OCI-LY1 (cell line): Measurements from ENCODE around the gene MCOLN1.

Experiments
- H2AFZ ChIP-seq: fragments of 200-600 bp; sonication (generic), shearing (Covaris generic); 2 replicates; pipeline ENCODE4 v1.6.0; 2014; ENCODE audit warnings: antibody characterized with exemption, mild to moderate bottlenecking, low read length
- H3F3A ChIP-seq: fragments of 200-600 bp; sonication (generic), shearing (Covaris generic); 2 replicates; pipeline ENCODE4 v1.6.0; 2014; ENCODE audit warnings: mild to moderate bottlenecking, antibody characterized with exemption, low read length, moderate library complexity; ENCODE audit not compliant: insufficient read depth
- H3K27ac ChIP-seq: fragments of 200-600 bp; sonication (generic); 2 replicates; pipeline ENCODE4 v1.5.1; 2014; ENCODE audit warnings: low read length, mixed run types, mild to moderate bottlenecking, low read depth; ENCODE audit not compliant: poor library complexity, severe bottlenecking
- H3K27me3 ChIP-seq: fragments of 200-600 bp; sonication (generic); 2 replicates; pipeline ENCODE4 v1.6.0; 2014; ENCODE audit warnings: antibody characterized with exemption, mild to moderate bottlenecking, low read length, moderate library complexity; ENCODE audit not compliant: insufficient read depth
- H3K36me3 ChIP-seq: fragments of 200-600 bp; sonication (generic); 2 replicates; pipeline ENCODE4 v1.6.1; 2014; ENCODE audit warnings: mild to moderate bottlenecking, antibody characterized with exemption, low read length, moderate library complexity, mixed read lengths; ENCODE audit not compliant: insufficient read depth
- H3K4me1 ChIP-seq: fragments of 200-600 bp; sonication (generic); 2 replicates; pipeline ENCODE4 v1.5.1; 2014; ENCODE audit warnings: mild to moderate bottlenecking, low read length, moderate library complexity; ENCODE audit not compliant: insufficient read depth, severe bottlenecking
- H3K4me2 ChIP-seq: fragments of 200-600 bp; sonication (generic), shearing (Covaris generic); 2 replicates; pipeline ENCODE4 v1.6.1; 2014; ENCODE audit warnings: low read length
- H3K4me3 ChIP-seq: fragments of 200-600 bp; sonication (generic); 2 replicates; pipeline ENCODE4 v1.5.1; 2014; ENCODE audit warnings: low read length, low read depth, mild to moderate bottlenecking, mixed read lengths; ENCODE audit not compliant: poor library complexity, severe bottlenecking
- H3K79me2 ChIP-seq: fragments of 200-600 bp; shearing (Covaris generic); 2 replicates; pipeline ENCODE4 v1.6.1; 2016; ENCODE audit warnings: mixed run types, low read length, mixed read lengths; ENCODE audit not compliant: insufficient read depth
- H3K9ac ChIP-seq: fragments of 200-600 bp; sonication (generic), shearing (Covaris generic); 2 replicates; pipeline ENCODE4 v1.6.1; 2014; ENCODE audit warnings: mild to moderate bottlenecking, low read length, mixed read lengths
- H3K9me2 ChIP-seq: fragments of 200-600 bp; sonication (generic), shearing (Covaris generic); 2 replicates; pipeline ENCODE4 v1.6.1; 2014; ENCODE audit warnings: low read depth, mild to moderate bottlenecking, low read length, mixed read lengths
- H3K9me3 ChIP-seq: fragments of 200-600 bp; shearing (Covaris generic); 2 replicates; pipeline ENCODE4 v1.6.1; 2014; ENCODE audit warnings: low read length, mixed read lengths
- H4K20me1 ChIP-seq: fragments of 200-600 bp; sonication (generic), shearing (Covaris generic); 2 replicates; pipeline ENCODE4 v1.6.0; 2016; ENCODE audit warnings: mild to moderate bottlenecking, low read length; ENCODE audit not compliant: insufficient read depth
- EZH2 ChIP-seq: fragments of 200-600 bp; sonication (generic), shearing (Covaris generic); IDR thresholded peaks from 2 replicates; pipeline ENCODE4 v1.8.0; 2017; ENCODE audit warnings: borderline replicate concordance, mixed run types, mild to moderate bottlenecking, antibody characterized with exemption, low read length, moderate library complexity, mixed read lengths
- TF ChIP-seq, protein P1 (sequence below): fragments of 200-600 bp; sonication (generic), shearing (Covaris generic); IDR thresholded peaks from 2 replicates; pipeline ENCODE4 v1.5.1; 2017; ENCODE audit warnings: mild to moderate bottlenecking, antibody characterized with exemption, low read length, moderate library complexity, mixed read lengths

Gene MCOLN1

DNA sequence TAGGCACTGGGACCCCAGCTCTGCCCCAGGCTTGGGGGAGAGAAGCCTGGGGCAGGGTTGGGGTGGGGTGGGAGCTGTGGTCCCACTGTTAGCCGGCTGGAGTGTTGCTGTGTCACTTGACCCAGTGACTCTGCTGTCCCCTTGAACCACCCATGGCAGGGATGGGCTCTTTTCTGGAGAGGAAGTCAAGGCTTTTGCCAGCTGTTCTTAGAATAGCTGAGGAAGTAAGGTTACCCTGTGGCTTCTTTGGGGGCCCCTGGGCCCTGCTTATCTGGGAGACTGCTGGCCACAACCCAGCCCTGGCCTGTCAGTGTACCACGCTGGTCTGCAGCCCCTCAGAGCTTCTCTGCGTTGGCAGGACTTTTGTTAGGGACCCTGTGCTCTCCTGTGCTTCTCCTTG, 22.2 kb downstream of the MCOLN1 start:
- Histone ChIP-seq H3K27ac (no peak overlapping the region), H3K36me3 (peaks cover 39% of the 10 kb centered on the region; the same call in 1 of the 2 replicates), H3K9me3 (no peaks in the 10 kb centered on the region), H4K20me1 (no peaks in the 10 kb centered on the region), H3K9me2 (no peaks in the 10 kb centered on the region), H3K4me2 (no peak overlapping the region), H3K27me3 (no peaks in the 10 kb centered on the region), H2AFZ (no peak overlapping the region), H3K4me3 (no peak overlapping the region), H3F3A (no peaks in the 10 kb centered on the region), H3K79me2 (no peaks in the 10 kb centered on the region), H3K9ac (no peak overlapping the region), H3K4me1 (no peaks in the 10 kb centered on the region)
- no peak for TF ChIP-seq EZH2
- TF ChIP-seq, protein P1, sequence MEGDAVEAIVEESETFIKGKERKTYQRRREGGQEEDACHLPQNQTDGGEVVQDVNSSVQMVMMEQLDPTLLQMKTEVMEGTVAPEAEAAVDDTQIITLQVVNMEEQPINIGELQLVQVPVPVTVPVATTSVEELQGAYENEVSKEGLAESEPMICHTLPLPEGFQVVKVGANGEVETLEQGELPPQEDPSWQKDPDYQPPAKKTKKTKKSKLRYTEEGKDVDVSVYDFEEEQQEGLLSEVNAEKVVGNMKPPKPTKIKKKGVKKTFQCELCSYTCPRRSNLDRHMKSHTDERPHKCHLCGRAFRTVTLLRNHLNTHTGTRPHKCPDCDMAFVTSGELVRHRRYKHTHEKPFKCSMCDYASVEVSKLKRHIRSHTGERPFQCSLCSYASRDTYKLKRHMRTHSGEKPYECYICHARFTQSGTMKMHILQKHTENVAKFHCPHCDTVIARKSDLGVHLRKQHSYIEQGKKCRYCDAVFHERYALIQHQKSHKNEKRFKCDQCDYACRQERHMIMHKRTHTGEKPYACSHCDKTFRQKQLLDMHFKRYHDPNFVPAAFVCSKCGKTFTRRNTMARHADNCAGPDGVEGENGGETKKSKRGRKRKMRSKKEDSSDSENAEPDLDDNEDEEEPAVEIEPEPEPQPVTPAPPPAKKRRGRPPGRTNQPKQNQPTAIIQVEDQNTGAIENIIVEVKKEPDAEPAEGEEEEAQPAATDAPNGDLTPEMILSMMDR: no peak

DNA sequence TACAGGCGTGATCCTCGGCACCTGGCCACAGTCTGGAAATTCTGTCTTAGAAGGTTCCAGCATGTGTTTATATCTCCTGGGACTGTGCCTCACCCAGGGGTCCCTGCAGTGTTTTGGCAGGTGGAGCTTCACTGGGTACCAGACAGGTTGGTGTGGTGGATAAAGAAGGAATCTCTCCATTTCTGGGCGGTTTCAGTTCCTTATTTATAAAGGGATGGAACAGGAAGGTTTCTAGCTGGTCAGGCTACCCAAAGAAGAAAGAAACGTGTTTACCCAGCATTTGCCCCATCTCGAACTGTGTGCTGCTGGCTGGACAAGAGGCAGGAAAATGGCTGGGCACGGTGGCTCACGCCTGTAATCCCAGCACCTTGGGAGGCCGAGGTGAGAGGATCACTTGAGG, 22.9 kb downstream of the MCOLN1 start:
- Histone ChIP-seq H3K4me2 (no peak overlapping the region), H3K27ac (no peak overlapping the region), H3K79me2 (no peaks in the 10 kb centered on the region), H3K9me3 (no peaks in the 10 kb centered on the region), H3K36me3 (peaks cover 44% of the 10 kb centered on the region), H4K20me1 (no peaks in the 10 kb centered on the region), H3K9me2 (no peaks in the 10 kb centered on the region), H2AFZ (no peak overlapping the region), H3K9ac (no peak overlapping the region), H3F3A (no peaks in the 10 kb centered on the region), H3K4me1 (no peaks in the 10 kb centered on the region), H3K4me3 (no peak overlapping the region), H3K27me3 (no peaks in the 10 kb centered on the region)
- TF ChIP-seq, protein P1: no peak
- no peak for TF ChIP-seq EZH2

DNA sequence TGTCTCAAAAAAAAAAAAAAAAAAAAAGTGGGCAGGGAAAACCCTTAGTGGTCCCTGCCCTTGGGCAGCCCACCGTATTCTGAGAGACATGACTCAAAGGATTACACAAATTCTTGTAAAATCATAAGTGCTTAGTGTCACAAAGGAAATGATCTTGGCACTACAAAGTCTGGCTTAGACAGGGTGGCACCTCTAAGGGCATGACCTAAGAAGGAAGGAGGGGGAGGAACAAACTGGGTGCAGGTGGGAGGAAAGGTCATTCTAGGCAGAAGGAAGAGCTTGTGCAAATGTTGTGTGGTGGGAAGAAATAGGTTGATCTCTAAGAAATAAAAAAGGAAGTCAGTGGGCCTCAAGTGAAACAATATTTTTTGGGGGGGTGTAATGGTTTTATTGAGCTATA, 23.5 kb downstream of the MCOLN1 start:
- H3K27me3 ChIP-seq: no peaks in the 10 kb centered on the region
- no peak overlapping the region for H3K4me2 ChIP-seq
- no peaks in the 10 kb centered on the region for H3K4me1 ChIP-seq
- no peak overlapping the region for H2AFZ ChIP-seq
- H3K4me3 ChIP-seq: no peak overlapping the region
- TF ChIP-seq, protein P1: no peak
- TF ChIP-seq EZH2: no peak
- H3F3A ChIP-seq: no peaks in the 10 kb centered on the region
- peaks cover 44% of the 10 kb centered on the region for H3K36me3 ChIP-seq
- no peak overlapping the region for H3K27ac ChIP-seq
- no peaks in the 10 kb centered on the region for H3K9me3 ChIP-seq
- no peaks in the 10 kb centered on the region for H3K9me2 ChIP-seq
- H4K20me1 ChIP-seq: no peaks in the 10 kb centered on the region
- H3K9ac ChIP-seq: no peak overlapping the region
- H3K79me2 ChIP-seq: no peaks in the 10 kb centered on the region
